ENCODE data around the gene CCDC18. TPM values are rescaled to one million over a fixed set of nuclear protein-coding genes. Genes with fewer than 3 reads are reported as not detected.

CCDC18 gene
- total RNA-seq, 2 experiments from 2014 or later, result 5.4 to 7.0 TPM

DNA sequence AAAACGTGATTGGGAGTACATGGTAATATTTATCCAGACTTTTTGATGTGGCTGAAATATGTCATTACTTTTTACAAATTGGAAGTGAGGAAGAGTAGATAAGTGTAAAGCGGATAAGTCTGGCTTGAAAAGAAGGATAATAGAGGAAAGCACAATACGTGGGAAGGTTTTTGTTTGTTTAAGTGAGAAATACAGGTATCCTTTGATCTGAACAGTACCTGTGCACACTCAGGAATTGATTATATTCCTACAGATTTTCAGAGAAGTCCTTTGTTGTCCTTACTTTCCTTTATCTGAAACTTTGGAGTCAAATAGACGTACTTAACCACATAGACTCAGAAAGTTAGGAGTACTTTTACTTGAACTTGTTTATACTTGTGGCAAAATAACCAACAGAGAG, 20.2 kb downstream of the CCDC18 start:
- Histone ChIP-seq H3K4me3 (ENCODE audit: low read length) (no peak overlapping the region), H3K4me1 (ENCODE audit: insufficient read depth, low read length) (no peaks in the 10 kb centered on the region), H3K36me3 (ENCODE audit: insufficient read depth, low read length) (peaks cover 8% of the 10 kb centered on the region), H3K9me3 (ENCODE audit: control insufficient read depth in 1 of 2, insufficient read depth in 1 of 2, low read length in 2 of 2) (no peaks in the 10 kb centered on the region), H3K27ac (ENCODE audit: low read depth in 1 of 2, low read length in 2 of 2) (no peak overlapping the region), H3K27me3 (ENCODE audit: control insufficient read depth in 1 of 2, insufficient read depth in 2 of 2, low read length in 2 of 2) (no peaks in the 10 kb centered on the region)
- ChIA-PET POLR2A (no interaction called here), CTCF (no interaction called here)
- no peaks in the 10 kb centered on the region for H3K27me3 Mint-ChIP-seq
- no peak overlapping the region for H3K27ac Mint-ChIP-seq
- intact Hi-C loops (cut with DNase I, micrococcal nuclease), result no loop called here
- H3K36me3 Mint-ChIP-seq (ENCODE audit: low read depth), result peaks cover 30% of the 10 kb centered on the region
- DNase-seq, result no peak
- H3K4me3 Mint-ChIP-seq, result no peak overlapping the region
- no peaks in the 10 kb centered on the region for H3K9me3 Mint-ChIP-seq
- H3K4me1 Mint-ChIP-seq (ENCODE audit: low read depth), result no peaks in the 10 kb centered on the region
- ATAC-seq (ENCODE audit: poor library complexity), result no peak
- TF ChIP-seq CTCF (IDR thresholded peaks at IDR 0.05), result no peak

DNA sequence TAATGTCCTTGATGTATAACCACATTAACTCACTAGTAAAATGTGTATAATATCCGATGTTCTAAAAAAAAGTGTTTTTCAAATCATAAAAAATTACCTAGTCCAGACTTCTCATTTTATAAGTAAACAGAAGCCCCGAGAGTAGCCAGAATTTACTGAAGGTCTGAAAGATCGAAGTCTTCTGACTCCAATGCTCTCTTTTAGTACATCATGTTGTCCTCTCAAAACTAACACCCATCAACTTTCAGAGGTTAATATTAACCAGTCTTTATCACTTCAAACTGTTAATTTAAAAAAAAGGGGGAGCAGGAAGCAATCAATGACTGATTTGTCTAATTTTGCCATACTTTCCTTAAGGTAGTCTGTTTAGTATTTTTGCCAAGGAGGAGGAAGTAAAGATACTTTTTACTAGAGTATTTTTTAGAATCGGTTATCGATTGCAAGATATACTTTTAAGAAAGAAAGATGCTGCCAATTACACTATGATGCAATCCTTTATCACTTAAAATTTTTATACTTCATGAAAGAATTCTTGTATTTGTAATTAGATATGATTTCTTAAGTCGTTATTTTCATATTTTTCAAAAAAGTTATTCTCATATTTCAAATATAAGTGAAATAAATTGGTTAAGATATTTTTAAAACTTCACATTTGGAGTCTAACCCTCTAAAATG, 25.5 kb downstream of the CCDC18 start:
- Histone ChIP-seq H3K27me3 (ENCODE audit: control insufficient read depth in 1 of 2, insufficient read depth in 2 of 2, low read length in 2 of 2) (no peaks in the 10 kb centered on the region), H3K4me3 (ENCODE audit: low read length) (no peak overlapping the region), H3K27ac (ENCODE audit: low read depth in 1 of 2, low read length in 2 of 2) (no peak overlapping the region), H3K4me1 (ENCODE audit: insufficient read depth, low read length) (no peaks in the 10 kb centered on the region), H3K9me3 (ENCODE audit: control insufficient read depth in 1 of 2, insufficient read depth in 1 of 2, low read length in 2 of 2) (no peaks in the 10 kb centered on the region), H3K36me3 (ENCODE audit: insufficient read depth, low read length) (peaks cover 16% of the 10 kb centered on the region)
- H3K27me3 Mint-ChIP-seq, result no peaks in the 10 kb centered on the region
- ATAC-seq (ENCODE audit: poor library complexity) (no peak), DNase-seq (no peak)
- H3K4me1 Mint-ChIP-seq (ENCODE audit: low read depth), result no peaks in the 10 kb centered on the region
- H3K9me3 Mint-ChIP-seq, result no peaks in the 10 kb centered on the region
- no peak for TF ChIP-seq CTCF (IDR thresholded peaks at IDR 0.05)
- H3K27ac Mint-ChIP-seq, result no peak overlapping the region
- POLR2A ChIA-PET, result no interaction called here
- CTCF ChIA-PET, result no interaction called here
- peaks cover 23% of the 10 kb centered on the region for H3K36me3 Mint-ChIP-seq (ENCODE audit: low read depth)
- intact Hi-C loops (cut with DNase I, micrococcal nuclease), result no loop called here
- H3K4me3 Mint-ChIP-seq, result no peak overlapping the region

- no peak overlapping the region for H3K4me3 ChIP-seq (ENCODE audit: low read length)
- peaks cover 23% of the 10 kb centered on the region for H3K36me3 Mint-ChIP-seq (ENCODE audit: low read depth)
- H3K9me3 Mint-ChIP-seq, result no peaks in the 10 kb centered on the region
- DNase-seq (no peak), ATAC-seq (ENCODE audit: poor library complexity) (no peak)
- H3K27ac ChIP-seq (ENCODE audit: low read depth in 1 of 2, low read length in 2 of 2), result no peak overlapping the region
- no peaks in the 10 kb centered on the region for H3K4me1 ChIP-seq (ENCODE audit: insufficient read depth, low read length)
- no peaks in the 10 kb centered on the region for H3K4me1 Mint-ChIP-seq (ENCODE audit: low read depth)
- H3K4me3 Mint-ChIP-seq, result no peak overlapping the region
- peaks cover 16% of the 10 kb centered on the region for H3K36me3 ChIP-seq (ENCODE audit: insufficient read depth, low read length)
- H3K27ac Mint-ChIP-seq, result no peak overlapping the region
- TF ChIP-seq CTCF (IDR thresholded peaks at IDR 0.05), result no peak
- no peaks in the 10 kb centered on the region for H3K27me3 ChIP-seq (ENCODE audit: control insufficient read depth in 1 of 2, insufficient read depth in 2 of 2, low read length in 2 of 2)
- intact Hi-C loops (cut with DNase I, micrococcal nuclease), result no loop called here
- POLR2A ChIA-PET, result no interaction called here
- H3K9me3 ChIP-seq (ENCODE audit: control insufficient read depth in 1 of 2, insufficient read depth in 1 of 2, low read length in 2 of 2), result no peaks in the 10 kb centered on the region
- CTCF ChIA-PET, result interaction anchor here (0.8 kb wide), 1 partner anchor 15 kb away, joined by 3 read pairs; no protein-coding TSS in a partner anchor
- no peaks in the 10 kb centered on the region for H3K27me3 Mint-ChIP-seq
Observed at GRCh38 chr1:93206567-93206954, 26.0 kb downstream of the CCDC18 start.

All from CD4-positive, alpha-beta T cell (primary cell).